ENCODE measurements around the gene BIRC7.

BIRC7 gene, protein sequence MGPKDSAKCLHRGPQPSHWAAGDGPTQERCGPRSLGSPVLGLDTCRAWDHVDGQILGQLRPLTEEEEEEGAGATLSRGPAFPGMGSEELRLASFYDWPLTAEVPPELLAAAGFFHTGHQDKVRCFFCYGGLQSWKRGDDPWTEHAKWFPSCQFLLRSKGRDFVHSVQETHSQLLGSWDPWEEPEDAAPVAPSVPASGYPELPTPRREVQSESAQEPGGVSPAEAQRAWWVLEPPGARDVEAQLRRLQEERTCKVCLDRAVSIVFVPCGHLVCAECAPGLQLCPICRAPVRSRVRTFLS

DNA sequence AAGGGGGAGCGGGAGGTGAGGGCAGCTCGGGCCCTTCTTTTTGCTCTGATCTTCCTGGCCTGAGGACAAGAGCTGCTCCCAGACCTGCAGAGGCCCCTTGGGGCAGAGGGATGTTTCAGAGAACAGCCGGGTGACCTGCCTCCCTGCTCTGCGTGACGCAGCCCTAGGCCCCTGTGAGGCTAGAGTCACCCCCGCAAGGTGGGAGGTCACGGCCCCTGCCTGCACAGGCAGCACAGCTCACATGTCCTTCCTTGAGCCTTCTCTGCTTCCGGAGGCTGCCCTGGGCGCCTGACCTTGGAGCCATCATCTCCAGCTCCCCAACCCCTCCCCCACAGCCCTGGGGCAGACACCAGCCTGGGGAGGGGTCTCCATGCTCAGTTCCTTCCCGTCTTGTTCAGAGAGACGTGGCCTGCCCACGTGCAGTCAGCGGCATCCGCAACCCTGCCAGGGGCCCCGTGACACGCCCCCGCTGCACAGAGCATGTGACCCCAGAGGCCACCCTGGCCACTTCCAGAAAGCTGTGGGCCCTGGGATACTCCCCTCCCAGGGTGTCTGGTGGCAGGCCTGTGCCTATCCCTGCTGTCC lies at the start of gene BIRC7:
Gene BIRC7 (plus strand): TSS at position 507 of the 585 bp plus-strand sequence. CDS start 192 bp downstream, outside the sequence.
- H3K9me3 ChIP-seq (ENCODE audit: insufficient read depth, low read length): no peaks in the 10 kb centered on the region
- H3K27me3 ChIP-seq (ENCODE audit: insufficient read depth, insufficient read length): no peaks in the 10 kb centered on the region
- H3K36me3 ChIP-seq (ENCODE audit: insufficient read depth, insufficient read length, low read length): no peaks in the 10 kb centered on the region
- TF ChIP-seq YY1 (IDR thresholded peaks at IDR 0.05; ENCODE audit: insufficient read depth, insufficient read length) (no peak), SUZ12 (IDR thresholded peaks at IDR 0.05; ENCODE audit: extremely low read depth, insufficient read depth, insufficient read length) (no peak)
- H3K9ac ChIP-seq (ENCODE audit: insufficient read length, low read depth): peak within 1 kb of the TSS; percentile 56
- no peak within 1 kb of the TSS for H3K4me3 ChIP-seq (ENCODE audit: insufficient read length, low read depth)
- DNase-seq (ENCODE audit: low read depth, low spot score): no peak
- H3K4me1 ChIP-seq (ENCODE audit: insufficient read depth, insufficient read length): peaks cover 46% of the 10 kb centered on the region

DNA sequence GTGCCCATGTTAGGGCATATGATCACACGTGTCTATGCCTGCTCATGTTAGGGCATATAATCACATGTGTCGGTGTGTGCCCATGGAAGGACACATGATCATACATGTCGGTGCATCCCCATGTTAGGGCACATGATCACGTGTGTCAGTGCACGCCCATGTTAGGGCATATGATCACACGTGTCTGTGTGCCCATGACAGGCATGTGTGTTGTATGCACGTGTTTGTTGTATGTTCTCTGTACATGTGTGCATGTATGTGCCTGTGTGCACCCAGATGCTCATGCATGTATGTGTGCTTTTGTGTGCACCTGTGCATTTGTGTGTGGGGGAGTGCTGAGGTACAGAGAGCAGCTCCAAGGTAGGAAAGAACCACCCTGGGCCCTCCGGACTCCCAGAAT lies 49.6 kb upstream of the BIRC7 start:
- Histone ChIP-seq H3K9ac (ENCODE audit: insufficient read length, low read depth) (no peak overlapping the region), H3K9me3 (ENCODE audit: insufficient read depth, low read length) (peaks cover 10% of the 10 kb centered on the region; the same call in 1 of the 2 replicates), H3K4me1 (ENCODE audit: insufficient read depth, insufficient read length) (peaks cover 12% of the 10 kb centered on the region), H3K4me3 (ENCODE audit: insufficient read length, low read depth) (no peak overlapping the region), H3K36me3 (ENCODE audit: insufficient read depth, insufficient read length, low read length) (no peaks in the 10 kb centered on the region), H3K27me3 (ENCODE audit: insufficient read depth, insufficient read length) (peaks cover 4% of the 10 kb centered on the region)
- DNase-seq (ENCODE audit: low read depth, low spot score): no peak
- TF ChIP-seq YY1 (IDR thresholded peaks at IDR 0.05; ENCODE audit: insufficient read depth, insufficient read length) (no peak), ZNF274 (IDR thresholded peaks at IDR 0.05; ENCODE audit: low read depth, low read length) (no peak), SUZ12 (IDR thresholded peaks at IDR 0.05; ENCODE audit: extremely low read depth, insufficient read depth, insufficient read length) (no peak)

DNA sequence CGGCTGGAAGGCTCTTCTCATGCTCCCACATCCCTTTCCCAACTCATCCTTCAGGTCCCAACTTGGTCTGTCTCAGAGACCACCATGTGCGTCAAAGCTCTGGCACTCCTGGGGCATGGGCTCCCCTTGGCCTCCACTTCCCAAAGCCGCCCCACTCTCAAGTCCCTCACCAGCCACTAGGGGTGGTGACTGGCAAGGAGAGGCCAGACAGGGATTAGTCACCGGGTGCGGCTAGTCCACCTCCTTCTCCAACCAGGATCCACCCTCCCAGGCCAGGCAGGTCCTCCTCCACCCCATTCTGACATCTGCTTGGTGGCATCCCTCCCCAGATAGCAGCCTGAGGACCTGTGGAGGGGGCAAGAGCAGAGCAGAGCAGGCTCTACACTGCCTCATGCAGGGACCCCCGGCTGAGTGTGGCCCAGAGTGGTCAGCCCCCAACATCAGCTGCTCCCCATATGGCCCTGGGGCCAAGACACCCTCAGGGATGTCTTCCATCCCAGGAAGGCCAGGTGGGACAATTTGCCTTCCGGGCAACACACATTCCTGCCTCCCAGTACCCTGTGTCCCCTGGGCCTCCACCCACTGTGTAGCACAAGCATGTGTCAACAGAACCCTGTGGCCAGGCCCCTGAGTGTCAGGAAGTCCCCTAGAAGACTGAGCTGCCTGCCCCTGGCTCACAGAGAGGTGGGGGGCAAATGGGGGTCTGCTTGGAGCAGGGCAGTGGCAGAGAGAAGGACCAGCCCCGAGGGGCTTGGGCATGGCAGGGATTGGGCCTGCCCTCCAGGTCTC lies 49.0 kb upstream of the BIRC7 start:
- no peak for TF ChIP-seq YY1 (IDR thresholded peaks at IDR 0.05; ENCODE audit: insufficient read depth, insufficient read length)

DNA sequence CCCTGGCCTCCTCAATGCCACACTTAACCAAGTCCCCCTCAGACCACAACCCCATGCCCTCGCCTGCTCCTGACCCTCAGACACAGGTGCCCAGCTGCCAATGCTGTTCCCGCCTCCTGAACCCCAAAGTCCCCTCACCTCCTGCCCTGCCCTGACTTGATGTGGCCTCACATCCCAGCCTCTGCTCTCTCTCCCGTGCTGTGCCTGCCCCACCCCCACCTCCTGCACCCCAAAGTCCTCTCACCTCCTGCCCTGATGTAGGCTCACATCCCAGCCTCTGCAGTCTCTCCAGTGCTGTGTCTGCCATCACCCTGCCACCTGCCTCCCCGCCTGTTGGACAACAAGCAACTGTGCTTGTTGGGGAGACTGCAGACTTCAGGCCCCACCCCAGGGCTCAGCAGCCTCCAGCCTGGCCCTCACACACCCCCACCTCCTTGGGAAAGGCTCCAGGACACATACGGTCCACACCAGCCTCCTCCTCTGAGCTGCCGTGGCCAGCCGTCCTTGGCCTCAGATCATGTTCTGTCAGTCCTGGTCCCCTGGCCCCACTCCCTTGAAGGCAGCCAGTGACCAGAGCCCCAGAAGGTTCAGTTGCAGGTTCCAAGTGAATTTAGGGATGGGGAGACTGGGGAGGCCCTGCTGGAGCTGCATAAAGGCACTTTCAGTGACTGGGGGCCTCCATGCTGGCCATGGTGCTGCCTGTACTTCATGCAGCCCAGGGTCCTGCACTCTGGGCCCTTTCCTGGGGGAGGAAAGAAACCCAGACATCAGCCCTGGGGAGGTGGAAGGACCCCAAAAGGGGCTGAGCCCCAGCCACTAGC lies 48.2 kb upstream of the BIRC7 start:
- H3K9ac ChIP-seq (ENCODE audit: insufficient read length, low read depth): no peak overlapping the region
- H3K9me3 ChIP-seq (ENCODE audit: insufficient read depth, low read length): peaks cover 10% of the 10 kb centered on the region; the same call in 1 of the 2 replicates
- H3K4me3 ChIP-seq (ENCODE audit: insufficient read length, low read depth): no peak overlapping the region
- no peaks in the 10 kb centered on the region for H3K36me3 ChIP-seq (ENCODE audit: insufficient read depth, insufficient read length, low read length)
- no peak for TF ChIP-seq ZNF274 (IDR thresholded peaks at IDR 0.05; ENCODE audit: low read depth, low read length)
- no peak for TF ChIP-seq SUZ12 (IDR thresholded peaks at IDR 0.05; ENCODE audit: extremely low read depth, insufficient read depth, insufficient read length)
- no peak for TF ChIP-seq YY1 (IDR thresholded peaks at IDR 0.05; ENCODE audit: insufficient read depth, insufficient read length)
- peaks cover 4% of the 10 kb centered on the region for H3K27me3 ChIP-seq (ENCODE audit: insufficient read depth, insufficient read length)
- DNase-seq (ENCODE audit: low read depth, low spot score): no peak
- H3K4me1 ChIP-seq (ENCODE audit: insufficient read depth, insufficient read length): peaks cover 6% of the 10 kb centered on the region

More for the DNA sequence above, 49.0 kb upstream of the BIRC7 start:
- H3K9me3 ChIP-seq (ENCODE audit: insufficient read depth, low read length): peaks cover 10% of the 10 kb centered on the region; the same call in 1 of the 2 replicates
- no peak overlapping the region for H3K9ac ChIP-seq (ENCODE audit: insufficient read length, low read depth)
- H3K4me1 ChIP-seq (ENCODE audit: insufficient read depth, insufficient read length): peaks cover 9% of the 10 kb centered on the region
- DNase-seq (ENCODE audit: low read depth, low spot score): no peak
- no peak overlapping the region for H3K4me3 ChIP-seq (ENCODE audit: insufficient read length, low read depth)
- H3K36me3 ChIP-seq (ENCODE audit: insufficient read depth, insufficient read length, low read length): no peaks in the 10 kb centered on the region
- H3K27me3 ChIP-seq (ENCODE audit: insufficient read depth, insufficient read length): peaks cover 4% of the 10 kb centered on the region

DNA sequence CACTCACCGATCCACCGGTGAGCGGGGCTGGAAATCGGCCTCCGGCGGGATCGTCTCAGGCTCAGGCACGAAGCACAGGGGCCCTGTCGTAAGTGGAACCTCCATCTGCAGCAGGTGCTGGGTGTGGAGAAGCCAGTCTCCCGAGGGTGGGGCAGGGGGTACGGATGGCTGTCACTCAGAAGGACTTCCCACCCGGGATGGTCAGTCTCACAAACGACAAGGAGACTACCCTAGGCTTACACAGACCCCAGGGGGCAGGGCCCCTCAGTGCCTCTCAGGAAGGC lies 47.6 kb upstream of the BIRC7 start:
- no peak for DNase-seq (ENCODE audit: low read depth, low spot score)
- H3K36me3 ChIP-seq (ENCODE audit: insufficient read depth, insufficient read length, low read length): no peaks in the 10 kb centered on the region
- H3K9ac ChIP-seq (ENCODE audit: insufficient read length, low read depth): no peak overlapping the region
- peaks cover 10% of the 10 kb centered on the region; the same call in 1 of the 2 replicates for H3K9me3 ChIP-seq (ENCODE audit: insufficient read depth, low read length)
- H3K4me1 ChIP-seq (ENCODE audit: insufficient read depth, insufficient read length): peaks cover under 1% of the 10 kb centered on the region
- TF ChIP-seq YY1 (IDR thresholded peaks at IDR 0.05; ENCODE audit: insufficient read depth, insufficient read length): no peak
- TF ChIP-seq SUZ12 (IDR thresholded peaks at IDR 0.05; ENCODE audit: extremely low read depth, insufficient read depth, insufficient read length): no peak
- no peak overlapping the region for H3K4me3 ChIP-seq (ENCODE audit: insufficient read length, low read depth)
- peaks cover 4% of the 10 kb centered on the region for H3K27me3 ChIP-seq (ENCODE audit: insufficient read depth, insufficient read length)

DNA sequence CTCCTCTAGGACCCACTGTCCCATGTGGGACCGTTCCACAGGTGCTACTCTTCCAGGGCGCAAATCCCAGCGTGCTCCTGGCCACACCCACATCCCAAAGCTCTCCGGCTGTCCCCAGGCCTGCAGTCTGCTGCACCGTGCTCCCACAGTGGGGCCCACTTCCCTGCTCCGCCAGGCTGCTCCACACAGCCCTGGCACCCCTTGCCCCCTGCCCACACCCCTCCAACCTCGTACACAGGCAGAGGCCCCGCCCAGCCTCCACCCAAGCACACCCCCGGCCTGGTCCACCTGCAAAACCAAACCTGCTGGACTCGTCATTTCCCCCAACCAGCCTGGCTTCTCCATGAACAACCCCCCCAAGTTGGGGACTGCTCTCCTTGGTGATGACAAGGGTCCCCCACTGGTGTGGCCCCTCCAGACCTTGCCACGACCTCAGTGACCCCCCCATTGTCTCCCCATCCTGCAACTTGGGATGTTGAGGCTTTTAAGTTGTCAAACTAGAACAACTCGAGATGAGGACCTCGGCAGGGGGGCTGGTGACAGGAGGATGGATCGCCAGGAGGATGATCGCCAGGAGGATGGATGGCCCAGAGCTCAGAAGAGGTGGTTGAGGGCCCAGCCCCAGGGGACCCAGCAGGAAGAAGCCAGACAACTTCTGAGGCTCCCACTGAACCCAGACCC lies 46.9 kb upstream of the BIRC7 start:
- no peaks in the 10 kb centered on the region for H3K4me1 ChIP-seq (ENCODE audit: insufficient read depth, insufficient read length)
- H3K27me3 ChIP-seq (ENCODE audit: insufficient read depth, insufficient read length): peaks cover 4% of the 10 kb centered on the region
- H3K9ac ChIP-seq (ENCODE audit: insufficient read length, low read depth): no peak overlapping the region
- H3K36me3 ChIP-seq (ENCODE audit: insufficient read depth, insufficient read length, low read length): no peaks in the 10 kb centered on the region
- H3K9me3 ChIP-seq (ENCODE audit: insufficient read depth, low read length): peaks cover 10% of the 10 kb centered on the region; the same call in 1 of the 2 replicates
- no peak overlapping the region for H3K4me3 ChIP-seq (ENCODE audit: insufficient read length, low read depth)
- TF ChIP-seq YY1 (IDR thresholded peaks at IDR 0.05; ENCODE audit: insufficient read depth, insufficient read length) (no peak), SUZ12 (IDR thresholded peaks at IDR 0.05; ENCODE audit: extremely low read depth, insufficient read depth, insufficient read length) (no peak), ZNF274 (IDR thresholded peaks at IDR 0.05; ENCODE audit: low read depth, low read length) (no peak)
- DNase-seq (ENCODE audit: low read depth, low spot score): no peak

Data from NT2/D1 (cell line).